HG02571 (cell line): Measurements from ENCODE around the gene CHCHD6.

Source experiments
- ATAC-seq: cut with Tn5 transposase; IDR thresholded peaks from one replicate; pipeline ENCODE4 v1.9.1; 2021; ENCODE audit warnings: mild to moderate bottlenecking, moderate library complexity; ENCODE audit not compliant: unreplicated experiment

Gene CHCHD6, protein sequence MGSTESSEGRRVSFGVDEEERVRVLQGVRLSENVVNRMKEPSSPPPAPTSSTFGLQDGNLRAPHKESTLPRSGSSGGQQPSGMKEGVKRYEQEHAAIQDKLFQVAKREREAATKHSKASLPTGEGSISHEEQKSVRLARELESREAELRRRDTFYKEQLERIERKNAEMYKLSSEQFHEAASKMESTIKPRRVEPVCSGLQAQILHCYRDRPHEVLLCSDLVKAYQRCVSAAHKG

DNA sequence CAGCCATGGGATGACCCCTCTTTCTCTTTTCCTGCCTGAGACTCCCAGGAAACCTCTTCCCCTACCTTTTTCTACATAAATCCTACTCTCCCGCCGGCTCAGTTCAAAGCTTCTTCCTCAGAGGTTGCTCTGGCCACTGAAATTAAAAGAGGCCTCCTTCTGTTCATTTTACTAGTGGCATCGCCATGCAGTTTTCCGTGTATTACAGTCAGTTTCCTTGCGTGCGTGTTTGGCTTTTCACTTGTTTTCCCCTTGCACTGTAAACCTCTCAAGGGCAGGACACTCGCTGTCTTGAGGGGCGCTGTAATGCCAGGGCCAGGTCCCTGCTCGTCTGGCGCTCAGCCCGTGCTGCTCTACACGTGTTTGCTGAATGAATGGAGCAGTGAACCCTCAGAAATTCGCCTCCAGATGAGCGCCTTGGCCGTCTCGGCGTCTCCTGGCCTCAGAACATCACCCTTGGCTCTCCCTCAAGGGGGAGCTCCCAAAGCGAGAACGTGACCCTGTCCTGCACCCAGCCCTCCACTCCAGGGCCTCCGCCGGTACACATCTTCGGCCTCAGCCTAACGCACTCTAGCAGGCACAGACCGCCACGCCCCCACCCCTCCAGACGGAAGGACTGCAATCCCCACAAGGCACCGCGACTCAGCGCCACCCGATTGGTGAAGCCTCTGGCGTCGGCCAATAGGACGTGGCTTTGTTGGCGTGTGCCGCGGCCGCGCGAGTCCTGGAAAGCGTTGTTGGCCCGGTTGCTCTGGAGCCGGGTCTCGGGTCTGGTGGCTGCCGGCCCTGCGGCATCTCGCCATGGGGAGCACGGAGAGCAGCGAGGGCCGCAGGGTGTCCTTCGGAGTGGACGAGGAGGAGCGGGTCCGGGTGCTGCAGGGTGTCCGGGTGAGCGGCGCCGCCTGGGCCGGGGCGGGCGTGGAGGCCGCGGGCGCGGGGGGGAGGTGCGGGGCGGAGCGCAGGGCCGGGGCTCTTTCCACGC, at the start of gene CHCHD6:
Gene CHCHD6 (plus strand): TSS at position 729 of the 982 bp plus-strand sequence. CDS start 73 bp downstream, at position 802.
- ATAC-seq, result peak; percentile 97

DNA sequence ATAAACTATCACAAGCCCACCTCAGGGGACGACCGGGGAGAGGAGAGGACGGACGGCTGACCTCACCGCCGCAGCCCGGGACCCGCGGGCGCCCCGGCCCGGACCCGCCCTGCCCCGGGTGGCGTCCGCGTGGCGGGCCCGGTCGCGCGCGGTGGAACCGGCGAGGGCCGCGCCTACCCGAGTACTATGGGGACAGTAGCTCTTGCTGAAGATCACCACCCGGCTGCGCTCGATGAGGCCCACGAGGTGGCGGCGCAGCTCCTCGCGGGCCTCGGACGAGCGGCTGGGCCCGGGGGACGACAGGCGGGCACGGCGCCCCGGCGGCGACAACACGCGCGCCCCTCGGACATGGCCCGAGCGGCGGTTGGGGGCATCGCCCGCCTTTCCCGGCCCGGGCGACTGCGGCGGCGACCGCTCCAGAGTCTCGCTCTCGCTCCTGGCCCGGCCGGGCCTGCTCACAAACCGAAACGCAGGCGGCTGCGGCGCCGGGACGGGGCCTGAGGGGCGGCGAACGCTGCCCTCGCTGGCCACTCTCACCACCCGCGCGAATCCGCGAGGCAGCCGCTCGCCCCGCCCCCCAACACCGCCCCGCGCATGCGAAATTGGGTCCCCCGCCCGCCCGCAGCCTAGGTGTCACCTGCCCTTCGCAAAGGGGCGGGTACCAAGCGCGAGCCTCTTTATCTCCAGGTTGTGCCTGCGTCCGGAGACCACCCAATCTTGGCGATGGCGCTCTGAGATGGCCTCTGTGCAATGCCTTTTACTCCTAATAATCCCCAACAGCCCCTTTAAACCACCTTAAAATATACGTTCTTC, 49.3 kb upstream of the CHCHD6 start, which contains the start of gene TXNRD3:
Gene TXNRD3 (minus strand): TSS at position 554 of the 813 bp plus-strand sequence.
- ATAC-seq, result no peak

DNA sequence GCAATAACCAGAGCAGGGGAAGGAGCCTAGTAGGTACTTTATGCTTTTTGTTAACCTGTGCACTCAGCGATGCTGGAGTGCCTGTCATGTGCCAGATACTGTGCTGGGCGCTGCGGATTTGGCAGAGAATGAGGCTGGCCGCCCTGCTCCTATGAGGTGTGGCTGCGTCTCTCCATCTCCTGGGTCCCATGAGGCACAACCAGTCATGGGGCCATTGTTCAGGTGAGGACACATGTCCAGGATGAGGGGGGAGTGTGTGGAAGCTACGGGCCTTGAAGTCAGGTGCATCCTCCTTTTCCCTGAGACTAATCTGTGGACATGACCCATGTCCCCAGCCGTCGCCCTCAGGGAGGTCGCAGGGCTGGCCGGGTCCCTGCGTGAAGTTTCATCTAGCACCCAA, 48.2 kb upstream of the CHCHD6 start:
- no peak for ATAC-seq

DNA sequence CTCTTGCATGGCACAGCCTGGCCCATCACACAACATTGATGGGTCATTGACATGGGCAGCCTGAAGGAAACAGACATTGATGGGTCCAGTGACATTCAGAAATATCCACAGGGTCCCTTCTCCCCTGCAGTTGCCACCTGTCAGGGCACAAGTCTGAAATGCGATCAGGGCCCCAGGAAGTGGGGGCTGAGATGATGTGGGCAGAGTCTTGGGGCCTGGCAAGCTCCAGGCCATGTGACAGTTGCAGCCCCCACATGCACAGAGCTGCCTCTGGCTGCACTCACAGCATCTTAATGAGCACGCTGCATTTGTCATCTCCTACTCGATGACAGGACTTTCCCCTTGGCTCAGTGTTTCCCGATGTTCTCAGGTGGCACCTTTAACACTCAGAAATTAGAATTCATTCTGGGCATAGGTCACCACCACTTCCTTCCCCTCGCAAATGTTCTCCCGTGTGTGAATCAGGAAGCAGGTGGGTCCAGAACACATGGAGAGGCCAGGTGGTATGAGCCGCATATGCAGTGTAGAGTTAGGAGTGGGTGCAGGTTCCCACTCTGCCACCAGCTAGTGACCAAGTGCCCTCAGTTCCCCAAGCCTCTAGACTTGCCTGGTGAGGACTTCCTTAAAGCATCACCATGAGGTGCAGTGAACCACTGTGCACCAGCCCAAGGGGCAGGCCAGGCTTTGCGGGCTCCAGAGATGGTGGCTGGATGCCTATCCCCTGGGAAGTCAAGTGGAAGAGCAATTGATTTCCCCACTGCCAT, 47.5 kb upstream of the CHCHD6 start:
- no peak for ATAC-seq

DNA sequence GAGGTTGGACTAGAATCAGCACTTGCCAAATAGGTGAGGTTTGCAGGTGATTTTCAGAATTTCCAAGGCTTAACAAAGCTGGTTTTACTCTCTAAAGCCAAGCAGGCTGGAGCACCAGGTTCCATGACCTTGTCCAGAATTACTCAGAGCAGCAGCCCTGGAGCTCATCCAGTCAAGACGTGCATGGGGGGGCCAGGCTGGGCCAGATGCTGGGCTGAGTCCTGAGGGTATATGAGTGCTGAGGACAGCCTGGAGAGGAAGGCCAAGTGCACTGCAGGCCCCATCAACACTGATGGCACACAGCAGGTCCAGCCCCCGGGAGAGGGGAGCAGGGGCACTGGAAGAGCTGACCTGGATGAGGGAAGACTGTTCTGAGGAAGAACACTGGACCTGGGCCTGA, 46.1 kb upstream of the CHCHD6 start:
- ATAC-seq, result no peak

DNA sequence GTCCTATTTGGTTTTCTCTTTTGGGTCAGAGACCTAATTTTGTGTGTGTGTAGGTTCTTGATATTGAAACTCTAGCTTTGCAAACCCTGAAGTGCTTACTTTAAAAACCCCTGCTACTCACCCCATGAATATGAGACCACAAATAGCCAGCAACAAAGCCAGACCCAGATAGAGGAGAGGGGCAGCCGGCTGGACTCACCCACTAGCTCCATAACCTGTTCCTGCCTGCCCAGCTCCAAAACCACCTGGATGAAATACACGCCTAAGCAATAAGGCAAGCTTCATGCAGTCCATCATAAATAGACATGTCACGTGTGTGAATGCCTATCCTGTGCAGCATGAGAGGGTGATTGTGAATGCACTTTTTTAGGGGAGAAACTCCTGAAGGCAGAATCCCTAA, 45.5 kb upstream of the CHCHD6 start:
- ATAC-seq, result no peak

DNA sequence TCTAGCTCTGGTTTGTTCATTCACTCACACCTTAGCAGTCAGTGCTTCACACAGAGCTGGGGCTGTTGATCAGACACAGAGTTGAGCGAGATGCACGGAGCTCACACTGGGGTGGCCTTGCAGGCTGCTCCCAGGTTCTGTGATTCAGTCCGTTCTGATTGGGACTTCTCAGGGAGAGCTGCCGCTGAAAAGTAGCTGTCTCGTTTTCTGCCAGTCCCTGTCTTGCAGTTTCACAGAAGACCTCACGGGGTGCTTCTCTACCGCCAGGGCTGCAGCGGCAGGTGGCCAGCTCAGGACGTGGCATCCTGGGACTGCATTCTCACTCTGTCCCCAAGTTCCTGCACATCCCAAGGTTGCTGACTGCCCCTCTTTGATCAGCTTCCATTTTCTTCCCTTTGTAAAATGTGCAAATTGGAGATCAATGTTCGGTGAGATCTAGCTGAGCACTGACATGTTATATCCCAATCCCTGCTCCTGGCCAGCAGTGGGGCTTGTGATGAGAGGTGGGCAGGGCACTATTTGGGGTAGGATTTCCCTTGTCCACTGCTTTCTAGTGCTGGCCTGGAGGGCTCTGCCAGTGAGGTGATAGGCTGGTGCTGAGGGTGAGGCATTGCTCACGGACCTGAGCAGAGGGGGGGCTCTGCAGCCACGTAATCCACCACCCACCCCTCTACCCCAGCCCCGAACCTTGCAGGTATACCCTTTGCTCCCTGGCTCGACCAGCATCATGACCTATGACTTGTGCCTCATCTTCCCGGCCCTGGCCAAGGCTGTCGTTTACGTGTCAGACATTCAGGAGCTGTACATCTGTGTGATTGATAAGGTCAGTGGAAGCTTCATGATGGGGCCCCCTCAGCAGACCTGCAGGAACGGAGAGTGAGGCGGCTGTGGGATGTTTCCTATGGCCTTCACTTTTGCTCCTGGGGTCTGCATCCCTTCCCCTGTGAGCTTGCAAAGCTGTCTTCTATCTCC, 43.8 kb upstream of the CHCHD6 start:
- ATAC-seq, result no peak

DNA sequence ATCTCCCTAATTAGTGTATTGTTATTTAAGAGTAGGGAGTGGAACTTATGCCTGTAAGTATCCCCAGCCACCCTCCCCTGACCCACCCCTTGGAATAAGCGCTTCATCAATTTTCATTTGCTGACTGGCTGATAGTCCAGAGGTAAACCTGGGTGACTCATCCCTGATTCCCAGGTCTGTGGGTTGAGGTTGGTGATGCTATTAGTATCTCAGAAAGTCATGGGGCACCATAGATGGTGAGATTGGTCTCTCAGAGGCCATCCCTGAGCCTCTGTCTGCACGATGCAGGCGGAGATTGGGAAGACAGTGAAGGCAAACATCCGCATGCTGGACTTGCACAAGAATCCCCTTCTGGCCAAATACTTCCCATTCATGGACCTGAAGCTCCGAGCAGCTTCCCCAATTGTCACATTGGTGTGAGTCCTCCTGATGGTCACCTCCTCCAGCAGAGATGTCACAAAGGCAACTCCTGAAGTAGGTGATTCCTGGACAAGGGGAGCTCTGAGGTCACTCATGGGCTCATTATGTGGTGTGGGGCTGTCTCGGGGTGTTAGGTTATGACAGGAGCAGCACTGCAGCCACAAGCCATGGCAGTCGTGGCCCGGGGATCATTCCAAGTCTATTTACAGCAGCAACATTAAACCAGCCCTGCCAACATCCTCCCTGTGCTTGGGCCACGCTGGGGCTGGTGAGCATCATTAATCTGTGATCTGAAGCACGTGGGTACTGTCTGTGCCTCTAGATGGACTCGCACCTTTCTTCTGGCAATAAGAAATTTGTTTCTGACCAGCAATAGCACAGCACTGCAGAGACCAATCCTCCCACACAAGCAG, 42.3 kb upstream of the CHCHD6 start:
- no peak for ATAC-seq

DNA sequence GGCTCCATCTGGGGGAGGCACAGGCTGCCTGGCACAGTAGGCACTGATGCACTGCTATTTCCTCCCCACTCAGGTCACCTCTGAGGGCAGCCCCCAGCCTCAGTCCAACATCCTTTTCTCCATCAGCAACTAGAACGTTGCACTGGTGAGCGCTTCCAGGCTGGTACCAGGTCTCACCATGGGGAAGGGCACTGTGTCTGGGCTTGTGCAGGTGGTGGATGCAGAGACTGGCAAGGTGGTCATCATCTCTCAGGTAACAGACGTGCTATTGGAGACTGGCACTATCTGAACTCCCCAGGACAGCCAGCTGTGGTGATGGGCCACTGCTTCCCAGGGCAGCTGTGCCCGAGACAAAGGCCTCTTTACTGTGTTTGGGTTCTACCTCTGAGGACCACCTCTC, 40.8 kb upstream of the CHCHD6 start:
- no peak for ATAC-seq

DNA sequence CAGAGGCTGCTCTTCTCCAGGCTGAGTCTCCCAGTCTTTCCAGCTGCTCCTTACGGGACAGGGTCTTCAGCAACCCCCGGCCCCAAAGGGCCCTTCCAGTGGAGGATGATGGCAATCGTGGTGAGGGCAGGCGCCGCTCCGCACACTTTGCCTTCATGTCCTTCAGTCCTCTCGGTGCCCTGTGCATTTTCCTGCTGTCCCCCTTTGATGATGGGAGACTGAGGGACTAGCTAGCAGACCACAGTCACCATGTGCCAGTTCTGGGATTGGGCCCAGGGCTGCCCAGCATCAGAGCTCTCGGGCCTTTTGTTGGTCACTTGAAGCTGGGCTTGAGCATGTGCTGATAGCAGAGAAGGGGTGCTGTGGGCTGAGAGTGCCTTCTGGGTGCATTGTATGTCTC, 40.3 kb upstream of the CHCHD6 start:
- ATAC-seq, result no peak

DNA sequence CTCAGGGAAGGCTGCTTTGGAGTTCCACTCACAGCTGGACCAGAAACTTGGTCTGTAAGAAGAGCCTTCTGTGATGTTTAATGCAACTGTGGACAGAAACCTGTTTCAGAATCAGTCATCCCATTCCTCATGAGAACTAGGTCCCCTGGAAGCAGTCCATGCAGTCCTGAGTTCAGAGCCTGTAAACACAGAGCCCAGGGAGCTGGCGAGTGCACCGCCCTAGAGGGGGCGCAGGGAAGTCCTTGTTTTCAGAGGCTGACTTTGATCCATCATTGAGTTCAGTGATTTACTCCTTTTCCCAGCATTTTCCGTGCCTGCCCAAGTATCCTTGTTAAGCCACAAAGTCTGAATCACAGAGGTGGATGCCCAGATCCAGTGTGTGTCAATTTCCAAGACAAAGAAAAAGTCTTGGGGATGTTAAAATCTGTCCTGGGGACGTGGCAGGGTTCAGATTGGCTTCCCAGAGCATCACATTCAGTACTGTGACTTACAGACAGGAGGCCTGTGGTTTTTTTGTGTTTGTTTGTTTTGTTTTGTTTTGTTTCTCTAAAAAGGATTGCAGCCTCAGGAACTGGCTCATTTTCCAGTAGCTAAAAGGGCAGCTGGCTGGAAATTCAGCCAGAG, 39.3 kb upstream of the CHCHD6 start:
- ATAC-seq, result no peak

DNA sequence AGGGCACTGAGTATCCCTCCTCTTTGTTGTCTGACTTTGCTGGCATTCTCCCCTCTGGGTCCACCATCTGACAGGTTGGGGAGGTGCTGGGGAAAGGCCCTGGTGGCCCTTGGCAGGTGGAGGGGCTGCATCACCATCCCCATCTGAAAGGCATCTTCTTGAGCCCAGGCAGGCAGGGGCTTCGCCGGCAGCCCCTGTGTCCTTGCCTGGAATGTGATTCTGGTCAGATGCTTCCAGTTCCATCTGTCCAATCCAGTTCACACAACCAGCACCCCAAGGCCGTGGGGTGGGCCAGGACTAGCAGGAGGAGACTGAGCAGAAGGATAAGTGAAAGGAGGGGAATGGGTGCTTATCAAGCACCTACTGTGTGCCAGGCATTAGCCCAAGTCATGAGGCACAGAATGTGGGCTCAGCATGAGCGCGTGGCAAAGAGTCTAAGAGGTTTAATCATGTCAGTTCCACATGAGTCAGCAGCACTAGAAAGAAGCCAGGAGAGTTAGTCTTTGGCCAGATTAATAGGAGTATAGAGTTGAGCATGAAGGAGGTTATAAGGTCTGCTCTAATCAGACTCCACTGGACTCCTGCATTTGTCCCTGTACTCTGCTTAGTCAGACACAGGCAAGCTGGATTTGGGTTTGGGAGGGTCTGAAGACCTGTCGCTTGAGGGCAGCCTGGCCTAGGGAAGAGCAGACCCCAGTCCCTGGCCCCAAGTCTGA, 38.7 kb upstream of the CHCHD6 start:
- no peak for ATAC-seq

DNA sequence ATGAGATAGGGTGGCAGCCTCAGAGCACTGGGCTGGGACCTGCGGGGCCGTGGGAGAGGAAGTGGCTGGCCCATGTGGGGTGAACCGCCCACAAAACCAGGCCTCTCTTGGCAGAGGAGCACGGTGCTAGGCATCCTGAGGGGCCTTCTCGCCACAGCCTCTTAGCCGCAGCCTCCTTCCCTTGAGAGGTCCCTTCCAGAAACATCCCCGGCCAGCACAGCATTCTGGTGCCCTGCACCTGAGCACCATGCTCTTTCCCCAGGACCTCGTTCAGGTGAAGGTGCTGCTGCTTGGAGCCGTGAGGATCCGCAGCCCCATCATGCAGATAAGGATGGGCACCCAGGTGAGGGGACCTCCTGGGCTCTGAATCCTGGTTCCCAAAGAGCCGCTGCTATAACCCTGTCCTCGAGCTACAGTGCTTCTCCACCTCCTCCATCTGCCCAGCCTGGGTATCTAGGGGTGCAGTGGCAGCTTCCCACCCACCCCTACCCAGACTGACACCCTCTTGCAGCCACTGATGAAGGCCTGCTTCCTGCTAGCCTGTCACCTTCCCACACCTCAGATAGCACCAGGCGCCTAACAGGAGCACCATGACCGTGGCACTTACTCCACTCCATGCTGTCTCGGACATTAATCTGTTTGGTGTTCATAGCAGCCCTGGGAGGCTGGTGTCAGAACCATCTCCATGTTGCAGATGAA, 37.9 kb upstream of the CHCHD6 start:
- no peak for ATAC-seq

DNA sequence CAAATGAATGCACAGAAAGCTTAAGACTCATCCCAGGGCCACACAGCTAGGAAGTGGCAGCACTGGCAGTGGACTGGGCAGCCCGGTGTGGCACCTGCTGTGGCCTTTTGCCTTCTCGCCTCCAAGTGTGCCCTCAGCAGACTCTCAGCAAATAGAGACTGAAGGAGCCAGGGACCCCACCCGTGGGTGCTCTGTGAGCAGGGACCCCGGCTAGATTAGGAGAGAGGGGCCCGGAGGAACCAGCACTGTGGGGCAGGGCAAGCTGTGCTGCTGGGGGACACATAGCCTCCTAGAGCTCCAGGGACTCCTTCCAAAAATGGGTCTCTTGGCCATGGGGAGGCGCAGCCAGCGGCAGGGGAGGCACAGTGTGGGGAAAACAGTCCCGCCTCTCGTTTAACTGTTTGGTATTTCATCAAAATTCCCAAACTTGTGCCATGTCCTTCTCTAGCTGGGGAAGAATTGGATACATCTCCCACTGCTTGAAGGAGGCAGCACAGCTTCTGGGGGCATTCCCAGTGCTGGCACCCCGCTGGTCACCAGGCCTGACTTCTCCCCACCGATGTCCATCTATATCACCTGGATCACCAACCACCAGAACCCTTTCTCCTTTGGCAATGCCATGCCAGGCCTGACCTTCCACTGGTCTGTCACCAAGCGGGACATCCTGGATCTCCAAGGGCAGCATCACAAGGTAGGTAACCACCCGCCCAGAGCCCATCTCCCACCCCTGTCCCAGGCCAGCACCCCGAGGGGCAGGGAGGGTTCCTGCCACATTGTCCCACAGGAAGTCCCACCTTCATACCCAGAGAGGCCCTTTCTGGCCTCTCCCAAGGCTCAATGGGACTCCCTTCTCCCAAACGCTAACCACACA, 37.1 kb upstream of the CHCHD6 start:
- no peak for ATAC-seq

DNA sequence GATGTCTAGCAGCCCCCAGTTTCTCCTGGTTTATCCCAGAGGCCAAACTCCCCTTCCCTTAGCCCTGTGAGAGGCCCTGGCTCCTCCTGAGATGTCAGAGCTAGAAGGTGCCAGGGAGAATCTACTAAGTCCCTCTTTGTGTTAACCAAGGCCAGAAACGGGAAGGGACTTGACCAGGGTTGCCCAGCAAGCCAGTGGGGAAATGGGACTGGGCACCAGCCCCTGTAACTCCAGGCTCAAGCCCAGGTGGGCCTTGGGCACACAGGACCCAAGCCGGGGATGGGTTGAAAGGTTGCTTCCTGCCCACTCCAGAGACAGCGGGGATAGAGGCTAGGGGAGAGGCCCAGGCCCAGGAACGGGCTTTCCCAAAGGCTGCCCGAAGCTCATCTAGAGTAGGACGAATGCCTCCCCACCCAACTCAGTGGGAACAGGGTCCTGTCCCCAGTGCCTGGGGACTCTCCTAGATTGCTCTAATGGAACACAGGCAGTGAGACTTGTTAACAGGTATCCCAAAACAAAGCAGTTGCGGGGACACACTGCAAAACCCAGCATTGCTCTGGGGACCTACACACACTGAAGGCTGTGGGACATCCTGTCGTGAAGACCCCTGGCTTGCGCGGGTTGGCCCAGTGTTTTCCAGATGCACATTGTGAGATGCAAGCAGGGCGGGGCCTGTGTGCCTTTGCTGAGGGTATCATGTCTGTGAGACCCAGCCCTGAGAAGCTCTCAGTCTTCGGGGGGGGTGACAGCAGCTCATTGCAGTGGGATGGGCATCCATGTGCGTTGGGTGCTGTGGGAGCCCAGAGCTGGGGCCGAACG, 36.2 kb upstream of the CHCHD6 start:
- no peak for ATAC-seq
